ENCODE measurements around the gene C1orf167.

DNA sequence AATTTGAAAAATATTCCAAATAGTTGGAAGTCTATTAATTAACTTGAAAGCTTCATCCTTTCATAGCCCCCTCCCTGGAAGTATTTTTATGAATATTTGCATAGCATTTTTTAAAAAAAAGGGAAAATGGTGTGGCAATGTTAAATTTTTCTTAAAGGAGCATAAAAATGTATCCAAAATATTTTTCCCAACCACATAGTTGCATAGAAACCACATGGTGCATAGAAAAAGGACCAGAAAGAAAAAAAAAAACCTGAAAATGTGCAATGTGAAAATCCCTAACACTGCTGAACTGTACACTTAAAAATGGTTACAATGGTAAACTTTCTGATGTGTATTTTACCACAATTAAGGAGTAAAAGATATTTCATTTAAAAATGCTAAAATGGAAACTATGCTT is 8.0 kb downstream of the C1orf167 start:
- TF ChIP-seq CTCF (IDR thresholded peaks at IDR 0.05) (no peak), POLR2A (IDR thresholded peaks at IDR 0.05) (no peak)

Measured in uterus (tissue), 2 donors.